Upper lobe of left lung (tissue), 6 donors: ENCODE results near the gene GSTM4. TPM values are rescaled to one million over a fixed set of nuclear protein-coding genes. Genes with fewer than 3 reads are reported as not detected.
A peak's percentile ranks its signal among the peaks of the same experiment; 100 is the strongest.

ENCODE experiments used
- ATAC-seq, 2 donors: fragments of 200-7000 bp; cut with Tn5 transposase; one replicate each; pipeline ENCODE4 v1.9.1; 2022; ENCODE audit warnings: mild to moderate bottlenecking in 2 of 2, moderate library complexity in 2 of 2; ENCODE audit not compliant: low FRiP score in 2 of 2
- DNase-seq, 2 donors: peaks; one replicate each; pipeline ENCODE4 v3.0.0-alpha.2; 2019 to 2020
- H3K27ac ChIP-seq, 4 donors: fragments of 200-600 bp; sonication (generic); one replicate each; pipeline ENCODE4 v1.5.1; 2016 to 2019
- H3K27me3 ChIP-seq, 4 donors: fragments of 200-600 bp; sonication (generic); one replicate each; pipeline ENCODE4 v1.5.1; 2017 to 2019
- H3K36me3 ChIP-seq, 4 donors: fragments of 200-600 bp; sonication (generic); one replicate each; pipeline ENCODE4 v1.5.1; 2016 to 2019
- H3K4me1 ChIP-seq, 4 donors: fragments of 200-600 bp; sonication (generic); one replicate each; pipeline ENCODE4 v1.5.1; 2018 to 2019
- H3K4me3 ChIP-seq, 4 donors: fragments of 200-600 bp; sonication (generic); one replicate each; pipeline ENCODE4 v1.5.1; 2017 to 2019; ENCODE audit warnings: mild to moderate bottlenecking in 2 of 4, moderate library complexity in 1 of 4
- H3K9me3 ChIP-seq, 4 donors: fragments of 200-600 bp; sonication (generic); one replicate each; pipeline ENCODE4 v1.5.1; 2018 to 2019
- EP300 ChIP-seq, 4 donors: sonication (generic); formaldehyde crosslinking; IDR thresholded peaks; one replicate each; pipeline ENCODE4 v1.5.1; 2017; ENCODE audit warnings: antibody characterized with exemption in 4 of 4, control low read depth in 2 of 4
- POLR2A ChIP-seq, 4 donors: fragments of 450-650 bp; IDR thresholded peaks; one replicate each; pipeline ENCODE4 v1.5.1; 2016 to 2017; ENCODE audit warnings: antibody characterized with exemption in 4 of 4, mild to moderate bottlenecking in 2 of 4
- POLR2AphosphoS5 ChIP-seq, 2 donors: sonication (generic); formaldehyde crosslinking; IDR thresholded peaks; one replicate each; pipeline ENCODE4 v1.5.1; 2017; ENCODE audit warnings: antibody characterized with exemption in 2 of 2
- WGBS, 2 donors: methylation state at CpG; one replicate each; pipeline ENCODE4 v1.1.5; 2017 to 2018; 5-methylcytosine and 5-hydroxymethylcytosine counted together
- total RNA-seq, 6 donors: library from RNA; depleted of rRNA in 4 of 6; stranded (reverse); fragments of >200 nt in 4 of 6; gene quantifications; one replicate each; pipeline versions ENCODE4 v1.1.0 to v1.2.1, GENCODE V29; 2016 to 2021
- TF ChIP-seq, protein P1 (sequence below), 6 experiments: fragments of 450-650 bp in 4 of 6; fragments of 200-600 bp in 2 of 6; sonication (generic) in 2 of 6; IDR thresholded peaks; one replicate each; pipeline ENCODE4 v1.5.1; 2016 to 2019; ENCODE audit warnings: antibody characterized with exemption in 6 of 6
- donor health status: DM: no; HTN: no; CAD: no; lungs with moderate emphysema.
- donor health status: DM: no; HTN: yes; CAD: no; lungs with severe emphysema.

The GSTM4 gene
- total RNA-seq, 6 donors from 2014 or later = 10.7 to 28.3 (median 15.9) TPM

DNA sequence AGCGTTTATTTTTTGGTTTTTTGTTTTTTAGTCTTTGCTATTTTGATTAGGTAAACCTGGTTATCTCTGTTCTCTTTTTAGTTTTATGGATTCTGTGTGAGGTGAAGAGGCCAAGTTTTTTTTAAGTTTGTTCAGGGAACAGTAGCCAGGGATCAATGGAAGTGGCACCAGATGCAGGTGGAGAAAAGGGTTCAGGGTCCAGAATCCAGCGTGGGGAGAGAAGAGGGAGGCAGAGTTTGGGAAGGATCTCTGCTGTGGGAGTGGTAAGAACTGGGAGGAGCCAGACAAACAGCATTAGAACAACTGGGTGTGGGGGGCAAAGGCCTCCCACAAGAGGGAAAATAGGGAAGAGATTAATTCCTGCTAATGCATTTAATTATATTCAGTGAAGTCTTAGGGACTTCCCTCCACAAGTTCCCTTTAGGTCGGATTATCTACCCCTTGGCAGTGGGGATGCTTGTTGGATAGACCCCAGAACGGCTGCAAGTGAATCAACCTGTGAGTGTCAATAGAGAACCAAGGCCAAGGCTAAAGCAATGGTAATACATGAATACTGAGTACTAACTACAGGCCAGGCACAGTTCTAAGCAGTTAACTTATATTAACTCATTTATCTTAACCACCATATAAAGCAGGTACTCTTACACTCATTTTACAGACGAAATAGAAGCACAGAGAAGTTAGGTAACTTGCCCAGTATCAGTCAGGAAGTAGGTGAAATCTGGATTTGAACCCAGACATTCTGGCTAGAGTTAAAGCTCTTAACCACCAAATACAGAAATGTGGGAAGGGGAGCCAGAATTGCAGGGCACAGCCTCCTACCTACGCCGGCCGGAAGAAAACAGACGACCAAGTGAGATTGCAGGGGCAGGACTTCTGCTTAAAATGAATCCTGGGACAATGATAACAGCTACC is 37.0 kb upstream of the GSTM4 start:
- H3K9me3 ChIP-seq = no peaks in the 10 kb centered on the region
- no peak for TF ChIP-seq EP300 (IDR thresholded peaks at IDR 0.05)
- TF ChIP-seq, protein P1, sequence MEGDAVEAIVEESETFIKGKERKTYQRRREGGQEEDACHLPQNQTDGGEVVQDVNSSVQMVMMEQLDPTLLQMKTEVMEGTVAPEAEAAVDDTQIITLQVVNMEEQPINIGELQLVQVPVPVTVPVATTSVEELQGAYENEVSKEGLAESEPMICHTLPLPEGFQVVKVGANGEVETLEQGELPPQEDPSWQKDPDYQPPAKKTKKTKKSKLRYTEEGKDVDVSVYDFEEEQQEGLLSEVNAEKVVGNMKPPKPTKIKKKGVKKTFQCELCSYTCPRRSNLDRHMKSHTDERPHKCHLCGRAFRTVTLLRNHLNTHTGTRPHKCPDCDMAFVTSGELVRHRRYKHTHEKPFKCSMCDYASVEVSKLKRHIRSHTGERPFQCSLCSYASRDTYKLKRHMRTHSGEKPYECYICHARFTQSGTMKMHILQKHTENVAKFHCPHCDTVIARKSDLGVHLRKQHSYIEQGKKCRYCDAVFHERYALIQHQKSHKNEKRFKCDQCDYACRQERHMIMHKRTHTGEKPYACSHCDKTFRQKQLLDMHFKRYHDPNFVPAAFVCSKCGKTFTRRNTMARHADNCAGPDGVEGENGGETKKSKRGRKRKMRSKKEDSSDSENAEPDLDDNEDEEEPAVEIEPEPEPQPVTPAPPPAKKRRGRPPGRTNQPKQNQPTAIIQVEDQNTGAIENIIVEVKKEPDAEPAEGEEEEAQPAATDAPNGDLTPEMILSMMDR (IDR thresholded peaks at IDR 0.05) = no peak
- TF ChIP-seq POLR2A (IDR thresholded peaks at IDR 0.05) = no peak
- no peak for TF ChIP-seq POLR2AphosphoS5 (IDR thresholded peaks at IDR 0.05)
- no peaks in the 10 kb centered on the region for H3K36me3 ChIP-seq
- peak overlapping the region; percentile 49 to 90 (median 74) for H3K4me3 ChIP-seq
- H3K4me1 ChIP-seq = peaks cover 37 to 76% (median 63%) of the 10 kb centered on the region in 4 donors
- ATAC-seq (no peak), DNase-seq (peak in 1 of 2 donors; percentile 21)
- H3K27ac ChIP-seq = peak overlapping the region; percentile 86 to 93 (median 88)
- no peaks in the 10 kb centered on the region for H3K27me3 ChIP-seq
- 42 to 51% methylated on average over 9 of the region's 9 CpGs for whole genome bisulfite sequencing, 2 donors

- TF ChIP-seq EP300 (IDR thresholded peaks at IDR 0.05) (no peak), POLR2A (IDR thresholded peaks at IDR 0.05) (peak in 2 of 4 donors; percentile 15 to 68), POLR2AphosphoS5 (IDR thresholded peaks at IDR 0.05) (peak; percentile 64 to 82)
- TF ChIP-seq, protein P1 (IDR thresholded peaks at IDR 0.05) = no peak
- peak; percentile 59 to 84 for ATAC-seq
- Histone ChIP-seq H3K4me3 (peak within 1 kb of the TSS; percentile 49 to 90 (median 74)), H3K36me3 (no peaks in the 10 kb centered on the region), H3K4me1 (peaks cover 46 to 82% (median 68%) of the 10 kb centered on the region in 4 donors), H3K27me3 (no peaks in the 10 kb centered on the region), H3K9me3 (no peaks in the 10 kb centered on the region), H3K27ac (peak within 1 kb of the TSS; percentile 86 to 93 (median 88))
- 0% methylated on average over 18 to 30 of the region's 47 CpGs for WGBS, 2 donors
- DNase-seq = peak; percentile 90 to 93
Observed at GRCh38 chr1:109619576-109620400, 36.1 kb upstream of the GSTM4 start, which contains the start of the genes AMPD2 and GNAT2. Gene AMPD2 (plus strand): TSS chr1:109619837. CDS start chr1:109621176, 1,339 bp downstream. Gene GNAT2 (minus strand): TSS chr1:109619616. CDS start chr1:109612870, 6,746 bp downstream.

- Histone ChIP-seq H3K4me1 (peaks cover 47 to 77% (median 66%) of the 10 kb centered on the region in 4 donors), H3K9me3 (no peaks in the 10 kb centered on the region), H3K36me3 (no peaks in the 10 kb centered on the region), H3K27ac (peak overlapping the region; percentile 86 to 93 (median 88)), H3K27me3 (no peaks in the 10 kb centered on the region), H3K4me3 (peak overlapping the region; percentile 49 to 90 (median 74))
- DNase-seq = peak in 1 of 2 donors; percentile 59
- WGBS, 2 donors = 0% methylated on average over 7 to 9 of the region's 9 CpGs
- no peak for TF ChIP-seq POLR2A (IDR thresholded peaks at IDR 0.05)
- TF ChIP-seq, protein P1 (IDR thresholded peaks at IDR 0.05) = no peak
- no peak for TF ChIP-seq EP300 (IDR thresholded peaks at IDR 0.05)
- no peak for TF ChIP-seq POLR2AphosphoS5 (IDR thresholded peaks at IDR 0.05)
- ATAC-seq = peak; percentile 6 to 42
Observed at GRCh38 chr1:109620401-109620791, 35.5 kb upstream of the GSTM4 start.

GRCh38 chr1:109620841-109621286 is 35.0 kb upstream of the GSTM4 start:
- Histone ChIP-seq H3K36me3 (peaks cover 0 to under 1% (median 0%) of the 10 kb centered on the region in 4 donors), H3K27me3 (no peaks in the 10 kb centered on the region), H3K4me1 (peaks cover 47 to 73% (median 64%) of the 10 kb centered on the region in 4 donors), H3K27ac (peak overlapping the region; percentile 86 to 93 (median 88)), H3K9me3 (no peaks in the 10 kb centered on the region), H3K4me3 (peak overlapping the region; percentile 49 to 90 (median 74))
- TF ChIP-seq EP300 (IDR thresholded peaks at IDR 0.05) (no peak), POLR2A (IDR thresholded peaks at IDR 0.05) (peak in 1 of 4 donors; percentile 41), POLR2AphosphoS5 (IDR thresholded peaks at IDR 0.05) (peak; percentile 73 to 74)
- TF ChIP-seq, protein P1 (IDR thresholded peaks at IDR 0.05) = no peak
- ATAC-seq (peak; percentile 87 to 89), DNase-seq (peak; percentile 93 to 98)
- whole genome bisulfite sequencing, 2 donors = 2% methylated on average over 14 of the region's 18 CpGs; no CpG with 5 or more reads in 1 of the 2 donors
